HG02981 (cell line): ENCODE results near the gene MET.
"Not testable (repeated sequence)": the region's sequence is repeated elsewhere in the genome, so short reads cannot be mapped to it uniquely, and the experiment has no call there.

Source experiments
- ATAC-seq: cut with Tn5 transposase; IDR thresholded peaks from one replicate; pipeline ENCODE4 v1.9.1; 2021; ENCODE audit warnings: mild to moderate bottlenecking, moderate library complexity; ENCODE audit not compliant: unreplicated experiment

Gene MET

DNA sequence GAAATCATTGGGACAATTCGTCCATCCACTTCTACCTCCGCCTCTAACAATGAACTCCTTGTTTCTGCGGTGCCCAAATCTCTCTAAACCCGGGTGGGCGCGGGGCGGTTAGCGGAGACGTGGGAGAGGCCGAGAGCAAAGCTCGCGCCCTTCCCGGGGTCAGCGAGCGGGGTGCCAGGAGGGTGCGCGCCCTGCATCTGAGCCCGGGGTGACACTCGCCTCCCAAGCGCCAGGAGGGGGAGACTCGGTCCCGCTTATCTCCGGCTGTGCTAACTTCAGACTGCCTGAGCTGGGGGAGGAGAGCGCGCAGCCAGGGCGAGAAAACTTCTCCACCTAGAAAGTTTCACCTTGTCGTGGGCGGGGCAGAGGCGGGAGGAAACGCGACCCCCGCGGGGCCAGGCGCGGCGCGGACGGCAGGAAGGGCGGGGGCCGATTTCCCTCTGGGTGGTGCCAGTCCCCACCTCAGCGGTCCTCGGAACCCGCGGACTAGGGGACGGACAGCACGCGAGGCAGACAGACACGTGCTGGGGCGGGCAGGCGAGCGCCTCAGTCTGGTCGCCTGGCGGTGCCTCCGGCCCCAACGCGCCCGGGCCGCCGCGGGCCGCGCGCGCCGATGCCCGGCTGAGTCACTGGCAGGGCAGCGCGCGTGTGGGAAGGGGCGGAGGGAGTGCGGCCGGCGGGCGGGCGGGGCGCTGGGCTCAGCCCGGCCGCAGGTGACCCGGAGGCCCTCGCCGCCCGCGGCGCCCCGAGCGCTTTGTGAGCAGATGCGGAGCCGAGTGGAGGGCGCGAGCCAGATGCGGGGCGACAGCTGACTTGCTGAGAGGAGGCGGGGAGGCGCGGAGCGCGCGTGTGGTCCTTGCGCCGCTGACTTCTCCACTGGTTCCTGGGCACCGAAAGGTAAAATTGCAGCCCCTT lies at the start of gene MET:
MET (plus strand) TSS at position 516 of the 915 bp plus-strand sequence. CDS start 26,889 bp downstream, outside the sequence.
- ATAC-seq: peak; percentile 84

DNA sequence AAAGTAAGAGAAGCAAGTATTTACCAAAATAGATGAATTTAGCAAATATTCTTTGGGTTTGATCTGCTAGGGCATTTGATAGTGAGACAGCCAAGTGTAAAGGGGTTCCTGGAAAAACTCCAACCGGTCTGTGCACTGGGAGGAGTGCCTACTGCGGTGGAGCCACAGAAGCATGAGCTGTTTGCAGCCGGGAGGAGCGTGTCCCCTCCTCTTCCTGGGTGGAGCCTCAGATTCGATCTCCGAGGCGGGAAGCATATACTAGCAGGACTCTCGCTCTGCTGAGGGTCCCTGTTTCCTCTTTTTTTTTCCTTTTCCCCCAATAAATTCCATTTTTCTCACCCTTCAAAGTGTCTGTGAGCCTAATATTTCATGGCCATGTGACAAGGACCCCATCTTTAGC lies 45.1 kb upstream of the MET start:
- ATAC-seq: no peak

DNA sequence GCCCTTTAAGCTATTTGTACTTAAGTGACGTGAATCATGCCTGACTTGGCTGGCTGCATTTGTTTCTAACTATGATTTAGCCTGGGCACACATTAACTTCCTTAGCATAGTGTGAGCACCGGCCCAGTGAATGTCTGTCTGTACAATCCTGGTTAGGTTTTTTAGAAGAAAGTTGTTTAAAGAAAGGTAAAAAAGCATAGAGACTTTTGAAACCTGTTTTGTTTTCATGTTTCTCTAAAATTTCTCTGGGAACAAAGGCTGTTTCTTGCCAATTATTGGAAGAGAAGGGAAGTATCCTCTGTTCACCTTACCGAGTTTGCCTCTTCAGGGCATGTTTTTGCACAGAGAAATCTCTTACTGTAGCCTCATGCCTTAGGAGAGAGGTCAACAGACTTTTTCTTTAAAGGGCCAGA lies 42.9 kb upstream of the MET start:
- ATAC-seq: no peak

DNA sequence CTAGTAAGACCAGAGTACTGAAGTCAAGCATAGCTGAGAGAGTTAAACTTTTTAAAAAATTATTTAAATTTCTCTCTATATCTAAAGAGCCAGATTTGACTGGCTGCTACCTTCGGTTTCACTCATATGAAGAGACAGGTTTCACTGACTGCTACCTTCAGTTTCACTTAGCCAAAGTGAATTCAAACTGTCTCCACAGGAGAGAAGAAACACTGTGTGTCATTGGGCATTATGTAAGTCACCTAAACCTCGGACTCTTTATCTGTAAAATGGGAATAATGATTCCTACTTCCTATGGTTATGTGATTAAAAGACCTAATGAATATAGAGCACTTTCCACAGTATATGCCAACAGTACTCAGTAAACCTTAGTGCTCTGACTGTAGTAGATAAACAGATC lies 41.6 kb upstream of the MET start:
- ATAC-seq: peak; percentile 90

DNA sequence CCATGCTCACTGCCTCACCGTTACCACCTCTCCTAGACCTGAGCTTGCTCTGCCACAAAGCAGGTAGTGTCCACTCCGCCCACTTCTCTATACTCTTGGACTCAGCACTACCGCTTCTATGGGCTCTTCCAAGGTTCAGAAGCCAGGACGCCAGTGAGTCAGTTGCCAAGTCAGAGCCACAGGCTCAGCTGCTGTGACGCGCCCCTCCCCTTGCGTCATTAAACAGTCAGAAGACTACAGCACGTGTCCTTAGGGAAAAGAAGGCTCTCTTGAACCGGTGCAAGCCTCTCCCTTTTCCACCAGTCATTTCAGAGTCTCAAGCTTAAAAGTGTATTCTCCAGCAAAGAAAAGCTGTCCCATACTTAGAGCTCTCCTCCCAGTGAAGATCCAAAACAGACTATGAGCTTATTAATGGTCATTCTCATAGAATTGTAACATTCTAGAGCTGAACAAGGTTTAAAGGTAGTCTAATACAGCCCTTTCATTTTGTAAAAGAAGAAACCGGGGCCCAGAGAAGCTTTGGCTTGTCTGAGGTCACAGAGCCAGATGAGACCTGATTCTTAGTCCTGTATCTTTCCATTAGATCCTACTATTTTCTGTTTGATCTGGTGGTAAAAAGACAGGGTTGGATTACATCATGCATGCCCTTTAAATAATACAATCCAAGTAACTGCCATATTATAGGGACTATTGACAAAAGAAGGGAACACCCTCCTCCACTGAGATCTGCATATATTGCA lies 40.9 kb upstream of the MET start:
- ATAC-seq: no peak

DNA sequence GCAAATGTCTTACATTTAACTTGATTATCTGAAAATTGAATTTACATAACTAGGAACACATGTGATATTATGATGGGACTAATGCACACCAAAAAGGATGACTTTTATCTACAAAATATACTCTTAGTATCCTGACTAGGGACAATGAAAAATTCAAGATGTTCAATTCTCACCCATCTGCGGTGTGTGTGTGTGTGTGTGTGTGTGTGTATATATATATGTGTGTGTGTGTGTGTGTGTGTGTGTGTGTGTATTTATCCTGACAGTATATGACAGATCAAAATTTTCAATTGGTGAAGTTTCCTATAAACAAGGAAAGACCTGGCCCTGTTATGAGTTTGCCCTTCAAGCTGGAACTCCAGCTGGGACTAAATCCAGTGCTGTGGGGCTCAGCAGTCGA lies 40.3 kb upstream of the MET start:
- ATAC-seq: no peak

DNA sequence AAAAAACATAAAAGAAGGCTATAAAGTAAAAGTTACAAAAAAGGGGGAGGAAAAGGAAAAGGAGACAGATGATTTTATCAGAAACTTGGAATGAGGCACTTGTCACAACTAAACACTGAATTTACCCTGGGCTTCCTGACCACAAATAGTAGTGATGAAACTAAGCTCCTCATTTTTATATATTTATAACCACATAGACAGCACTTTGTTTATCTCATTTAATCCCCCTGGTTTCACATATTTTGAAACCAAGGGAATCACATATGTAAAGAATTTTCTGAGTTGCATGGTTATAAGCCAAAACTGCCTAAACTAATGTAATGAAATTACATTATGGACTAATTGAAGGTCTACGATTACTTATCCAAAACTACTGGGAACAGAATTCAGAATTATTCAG lies 39.6 kb upstream of the MET start:
- no peak for ATAC-seq

DNA sequence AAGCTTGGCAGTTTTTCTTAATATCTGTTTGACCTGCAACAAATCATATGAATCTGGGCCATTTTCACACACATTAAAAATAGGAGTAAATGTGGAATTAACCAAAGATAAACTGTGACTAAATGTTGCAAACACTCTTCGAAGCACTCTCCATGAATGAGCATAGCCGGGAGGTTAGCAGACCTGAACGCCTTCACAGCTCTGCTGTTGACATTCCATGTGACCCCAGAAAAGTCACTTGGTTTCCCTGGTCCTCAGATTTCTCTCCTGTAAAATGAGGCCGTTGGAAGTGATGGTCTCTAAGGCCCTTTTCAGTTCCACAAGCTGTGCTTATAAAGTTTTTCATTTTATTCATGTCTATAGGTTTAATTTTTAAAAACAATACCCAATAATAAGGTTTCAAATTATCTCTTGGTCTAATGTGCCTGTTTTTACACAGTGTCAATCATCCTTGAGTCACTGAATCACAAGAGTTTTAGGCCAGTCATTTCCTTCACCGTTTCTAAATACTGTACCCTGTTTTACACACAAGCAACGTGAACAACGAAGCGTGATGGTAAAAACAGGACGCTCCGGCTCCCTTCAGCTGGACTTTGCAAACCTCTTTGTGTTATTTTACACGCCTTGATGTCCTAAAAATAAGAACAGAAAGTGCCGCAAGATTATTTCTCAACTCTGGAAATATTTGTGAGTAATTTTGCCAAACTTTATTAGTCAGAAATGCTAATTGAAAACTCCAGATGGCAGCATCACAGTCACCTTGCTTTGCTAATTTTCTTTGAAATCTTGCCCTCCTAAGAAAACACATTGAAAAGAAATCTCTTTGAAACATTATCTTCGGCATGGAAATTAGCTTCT lies 38.6 kb upstream of the MET start:
- no peak for ATAC-seq

DNA sequence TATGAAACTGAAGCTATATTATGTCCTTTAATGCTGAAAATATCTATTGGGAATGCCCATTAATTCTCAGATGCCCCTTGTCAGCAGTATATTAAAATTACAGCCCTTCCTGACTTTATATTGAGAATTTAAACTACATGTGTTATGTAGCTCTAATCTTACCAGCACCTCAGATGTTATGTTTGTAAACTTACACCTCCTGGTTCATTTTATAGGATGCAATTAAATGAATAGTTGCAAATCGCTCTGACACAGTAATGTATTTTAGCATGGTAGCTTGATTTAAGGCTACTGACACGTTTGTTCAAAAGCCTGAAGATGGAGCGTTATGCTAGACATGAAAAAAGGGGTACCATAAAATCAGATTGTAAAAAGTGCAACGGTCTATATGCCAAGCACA lies 35.0 kb upstream of the MET start:
- ATAC-seq: no peak

DNA sequence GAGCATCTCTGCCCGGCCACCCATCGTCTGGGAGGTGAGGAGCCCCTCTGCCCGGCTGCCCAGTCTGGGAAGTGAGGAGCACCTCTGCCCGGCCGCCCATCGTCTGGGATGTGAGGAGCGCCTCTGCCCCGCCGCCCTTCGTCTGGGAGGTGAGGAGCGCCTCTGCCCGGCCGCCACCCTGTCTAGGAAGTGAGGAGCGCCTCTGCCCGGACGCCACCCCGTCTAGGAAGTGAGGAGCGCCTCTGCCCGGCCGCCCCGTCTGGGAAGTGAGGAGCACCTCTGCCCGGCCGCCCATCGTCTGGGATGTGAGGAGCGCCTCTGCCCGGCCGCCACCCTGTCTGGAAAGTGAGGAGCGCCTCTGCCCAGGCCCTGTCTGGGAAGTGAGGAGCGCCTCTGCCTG lies 33.4 kb upstream of the MET start:
- not testable (repeated sequence) for ATAC-seq

DNA sequence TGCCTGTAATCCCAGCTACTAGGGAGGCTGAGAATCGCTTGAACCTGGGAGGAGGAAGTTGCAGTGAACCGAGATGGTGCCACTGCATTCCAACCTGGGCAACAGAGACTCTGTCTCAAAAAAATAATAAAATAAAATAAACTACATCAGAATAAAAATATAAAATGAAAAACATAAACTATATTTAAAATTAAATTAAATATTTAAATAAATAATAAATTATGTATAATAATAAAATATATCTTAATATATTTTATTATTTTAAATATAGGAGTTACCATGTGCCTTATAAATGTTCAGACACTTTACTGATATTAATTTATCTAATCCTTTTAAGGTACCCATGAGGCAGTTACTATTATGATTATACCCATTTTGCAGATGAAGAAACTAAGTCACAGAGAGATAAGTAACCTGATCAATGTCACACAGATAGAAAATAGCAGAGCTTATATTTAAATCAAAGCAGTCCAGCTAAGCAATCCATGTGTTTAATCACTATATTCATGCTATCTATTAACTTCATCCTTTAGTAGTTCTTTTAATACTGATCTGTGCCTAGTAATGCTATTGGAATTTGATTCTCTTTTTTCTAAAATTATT lies 30.3 kb upstream of the MET start:
- no peak for ATAC-seq

DNA sequence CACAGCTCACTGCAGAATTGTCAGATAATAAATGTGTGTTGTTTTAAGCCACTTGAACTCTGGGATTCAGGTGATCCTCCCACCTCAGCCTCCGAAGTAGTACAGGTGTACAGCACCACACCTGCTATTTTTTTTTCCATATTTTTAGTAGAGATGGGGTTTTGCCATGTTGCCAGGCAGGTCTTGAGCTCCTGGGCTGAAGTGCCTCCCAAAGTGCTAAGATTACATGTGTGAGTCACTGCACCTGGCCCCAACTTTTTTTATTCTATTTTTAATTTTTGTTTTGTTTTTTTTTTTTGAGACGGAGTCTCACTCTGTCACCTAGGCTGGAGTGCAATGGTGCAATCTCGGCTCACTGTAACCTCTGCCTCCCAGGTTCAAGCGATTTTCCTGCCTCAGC lies 28.8 kb upstream of the MET start:
- ATAC-seq: not testable (repeated sequence)

DNA sequence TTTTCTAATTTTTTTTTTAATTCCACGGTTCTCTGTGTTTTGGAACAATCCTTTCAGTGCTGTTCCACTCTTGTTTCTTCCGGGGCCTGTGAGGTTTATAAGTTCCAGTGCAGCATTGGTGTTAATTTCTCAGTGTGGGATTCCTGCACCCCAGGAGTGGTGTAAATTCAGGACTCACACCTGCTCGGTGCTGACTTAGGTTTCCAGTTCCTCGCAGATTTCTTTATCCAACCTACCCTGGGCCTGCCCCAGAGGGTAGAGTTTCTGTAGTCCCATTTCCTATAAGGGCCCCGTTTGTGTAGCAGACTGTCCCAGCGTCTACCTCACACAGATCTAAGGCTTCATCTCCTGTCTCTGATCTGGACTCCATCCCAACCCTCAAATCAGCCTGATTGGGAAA lies 27.4 kb upstream of the MET start:
- ATAC-seq: no peak

DNA sequence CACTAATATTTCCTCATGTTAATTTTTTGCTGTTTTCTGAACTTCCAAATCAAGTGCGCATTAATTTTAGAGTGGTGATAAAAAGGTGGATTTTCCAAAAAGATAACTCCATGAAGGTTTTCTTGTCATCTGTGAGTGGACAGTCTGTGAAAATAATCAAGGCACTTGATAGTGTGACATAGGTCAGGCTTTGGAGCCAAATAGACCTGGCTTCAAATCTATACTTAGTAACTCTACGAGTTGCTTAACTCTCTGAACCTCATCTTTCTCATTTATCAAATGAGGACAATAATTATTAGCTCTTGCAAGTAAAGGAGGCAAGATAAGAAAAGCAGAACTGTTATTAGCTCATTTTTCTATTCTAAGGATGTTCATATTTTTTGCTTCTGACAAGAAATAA lies 24.7 kb upstream of the MET start:
- ATAC-seq: no peak

DNA sequence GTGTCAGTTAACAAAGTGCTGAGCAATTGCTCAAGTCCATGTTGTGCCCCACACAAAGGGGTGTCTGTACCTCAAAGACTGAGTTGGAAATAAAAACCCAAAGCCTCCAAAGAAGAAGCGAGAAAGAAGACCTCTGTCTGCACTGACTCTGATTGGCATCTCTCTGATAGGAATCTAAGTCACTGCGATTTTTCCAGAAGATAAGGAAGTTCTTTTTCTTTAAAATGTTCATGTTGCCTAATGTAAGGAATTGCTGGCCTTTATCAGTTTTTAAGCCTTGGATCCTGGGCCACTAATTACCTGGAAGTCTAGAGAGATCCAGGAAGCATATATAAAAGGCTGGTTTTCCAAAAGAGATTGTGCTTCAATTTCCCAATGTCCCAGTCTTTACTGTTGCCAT lies 24.1 kb upstream of the MET start:
- ATAC-seq: no peak

DNA sequence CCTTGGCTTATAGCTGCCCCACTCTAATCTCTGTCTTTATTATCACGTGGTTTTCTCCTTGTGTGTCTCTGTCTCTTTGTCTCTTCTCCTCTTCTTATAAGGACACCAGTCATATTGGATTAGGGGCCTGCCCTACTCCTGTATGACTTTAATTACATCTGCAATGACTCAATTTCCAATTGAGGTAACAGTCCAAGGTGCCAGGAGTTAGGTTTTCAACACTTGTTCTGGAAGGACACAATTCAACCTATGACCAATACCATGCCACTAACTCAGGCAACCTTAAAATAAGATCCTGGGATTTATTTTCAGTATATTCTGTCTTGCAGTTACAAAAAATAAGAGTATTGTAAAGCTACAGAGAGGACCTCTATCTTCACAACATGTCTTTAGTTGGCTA lies 21.6 kb upstream of the MET start:
- no peak for ATAC-seq

DNA sequence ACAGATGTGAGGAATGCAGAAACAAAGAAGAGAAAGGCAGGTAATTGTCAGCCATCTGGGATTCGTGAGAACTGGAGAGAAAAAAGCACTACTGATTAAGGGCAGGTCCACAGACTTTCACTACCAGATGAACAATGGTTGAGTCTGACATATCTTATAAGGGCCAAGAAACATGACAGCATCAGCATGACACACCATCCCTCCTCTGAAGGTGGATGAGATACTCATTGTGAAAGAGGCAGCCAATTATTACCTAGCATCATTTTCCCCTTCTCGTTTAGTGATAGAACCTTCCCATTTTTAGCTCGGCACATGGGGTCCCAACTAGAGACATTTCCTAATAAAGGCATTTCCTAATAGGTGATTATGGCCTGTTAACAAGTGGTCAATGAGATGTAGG lies 19.2 kb upstream of the MET start:
- ATAC-seq: no peak

DNA sequence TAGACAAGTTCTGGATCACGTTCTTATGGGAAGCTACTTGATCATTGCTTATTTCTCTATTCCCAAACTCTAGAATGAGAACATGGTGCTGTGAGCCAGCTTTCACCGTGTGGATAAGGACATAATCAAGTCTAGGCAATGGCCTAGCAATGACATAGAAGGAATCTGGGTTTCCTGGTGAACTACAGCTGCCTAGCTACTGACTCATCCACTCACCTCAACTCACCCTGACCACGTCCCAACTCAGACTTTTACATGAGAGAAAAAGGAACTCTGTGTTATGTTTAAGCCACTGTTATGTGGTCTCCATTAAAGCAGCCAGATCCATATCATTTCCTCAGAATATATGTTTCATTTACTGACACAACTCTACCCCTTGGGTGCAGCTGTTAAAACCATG lies 18.8 kb upstream of the MET start:
- peak; percentile 44 for ATAC-seq

DNA sequence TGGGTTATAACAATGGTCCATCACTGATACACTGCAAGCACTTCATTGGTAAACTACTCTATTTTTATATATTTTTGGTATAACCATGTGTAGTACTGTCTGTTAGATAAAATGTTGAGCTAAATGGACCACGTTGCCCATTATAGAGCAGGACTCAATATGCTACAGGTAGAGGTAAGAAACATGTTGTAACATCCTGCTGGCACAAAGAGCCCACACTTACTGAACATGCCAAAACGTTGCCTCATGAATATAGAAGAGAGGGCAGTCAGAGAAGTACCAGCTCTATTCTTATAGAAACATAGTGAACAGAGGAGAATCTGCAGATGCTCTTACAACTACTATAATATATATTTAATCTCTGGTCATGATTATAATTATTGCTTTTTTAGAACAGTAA lies 18.4 kb upstream of the MET start:
- no peak for ATAC-seq

DNA sequence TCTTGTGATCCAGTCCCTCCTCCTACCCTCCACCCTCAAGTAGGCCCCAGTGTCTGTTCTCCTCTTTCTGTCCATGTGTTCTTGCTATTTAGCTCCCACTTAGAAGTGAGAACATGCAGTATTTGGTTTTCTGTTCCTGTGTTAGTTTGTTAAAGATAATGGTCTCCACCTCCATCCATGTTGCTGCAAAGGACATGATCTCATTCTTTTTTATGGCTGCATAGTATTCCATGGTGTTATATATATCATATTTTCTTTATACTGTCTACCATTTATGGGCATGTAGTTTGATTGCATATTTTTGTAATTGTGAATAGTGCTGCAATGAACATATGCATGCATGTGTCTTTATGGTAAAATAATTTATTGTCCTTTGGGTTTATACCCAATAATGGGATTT lies 12.7 kb upstream of the MET start:
- ATAC-seq: not testable (repeated sequence)

DNA sequence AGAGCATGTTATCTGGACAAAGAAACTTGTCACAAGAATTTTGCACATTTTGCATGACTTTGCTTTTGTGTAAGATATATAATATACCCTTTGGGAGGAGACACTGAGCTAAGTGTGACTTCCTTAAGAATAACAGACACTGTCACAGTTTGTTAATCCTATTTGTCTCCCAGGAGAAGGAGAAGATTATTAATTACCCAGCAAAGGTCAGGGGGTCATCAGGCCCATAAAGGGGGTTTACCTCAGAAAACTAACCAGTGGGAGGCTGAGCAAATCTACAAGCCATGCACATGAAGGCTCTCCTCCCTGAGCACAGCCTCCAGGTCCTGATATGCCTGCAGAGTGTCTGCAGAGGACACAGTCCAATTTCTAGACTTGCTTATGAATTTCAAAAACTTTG lies 10.1 kb upstream of the MET start:
- no peak for ATAC-seq
